GM20000 (cell line): ENCODE results near the gene PDZRN4.

Experiments
- DNase-seq: peaks from one replicate; pipeline ENCODE4 v3.0.0; 2012; ENCODE audit warnings: low spot score
- TF ChIP-seq, protein P1 (sequence below): IDR thresholded peaks from 2 replicates; pipeline ENCODE4 v1.5.1; 2012; ENCODE audit warnings: mild to moderate bottlenecking, control low read depth; ENCODE audit errors: extremely low read depth, missing control alignments

Gene PDZRN4

GRCh38 chr12:41362931-41363330 lies 174.8 kb downstream of the PDZRN4 start:
- DNase-seq, result no peak
- TF ChIP-seq, protein P1, sequence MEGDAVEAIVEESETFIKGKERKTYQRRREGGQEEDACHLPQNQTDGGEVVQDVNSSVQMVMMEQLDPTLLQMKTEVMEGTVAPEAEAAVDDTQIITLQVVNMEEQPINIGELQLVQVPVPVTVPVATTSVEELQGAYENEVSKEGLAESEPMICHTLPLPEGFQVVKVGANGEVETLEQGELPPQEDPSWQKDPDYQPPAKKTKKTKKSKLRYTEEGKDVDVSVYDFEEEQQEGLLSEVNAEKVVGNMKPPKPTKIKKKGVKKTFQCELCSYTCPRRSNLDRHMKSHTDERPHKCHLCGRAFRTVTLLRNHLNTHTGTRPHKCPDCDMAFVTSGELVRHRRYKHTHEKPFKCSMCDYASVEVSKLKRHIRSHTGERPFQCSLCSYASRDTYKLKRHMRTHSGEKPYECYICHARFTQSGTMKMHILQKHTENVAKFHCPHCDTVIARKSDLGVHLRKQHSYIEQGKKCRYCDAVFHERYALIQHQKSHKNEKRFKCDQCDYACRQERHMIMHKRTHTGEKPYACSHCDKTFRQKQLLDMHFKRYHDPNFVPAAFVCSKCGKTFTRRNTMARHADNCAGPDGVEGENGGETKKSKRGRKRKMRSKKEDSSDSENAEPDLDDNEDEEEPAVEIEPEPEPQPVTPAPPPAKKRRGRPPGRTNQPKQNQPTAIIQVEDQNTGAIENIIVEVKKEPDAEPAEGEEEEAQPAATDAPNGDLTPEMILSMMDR, result no peak

GRCh38 chr12:41364211-41364610 lies 176.1 kb downstream of the PDZRN4 start:
- no peak for DNase-seq
- TF ChIP-seq, protein P1, result no peak

DNA sequence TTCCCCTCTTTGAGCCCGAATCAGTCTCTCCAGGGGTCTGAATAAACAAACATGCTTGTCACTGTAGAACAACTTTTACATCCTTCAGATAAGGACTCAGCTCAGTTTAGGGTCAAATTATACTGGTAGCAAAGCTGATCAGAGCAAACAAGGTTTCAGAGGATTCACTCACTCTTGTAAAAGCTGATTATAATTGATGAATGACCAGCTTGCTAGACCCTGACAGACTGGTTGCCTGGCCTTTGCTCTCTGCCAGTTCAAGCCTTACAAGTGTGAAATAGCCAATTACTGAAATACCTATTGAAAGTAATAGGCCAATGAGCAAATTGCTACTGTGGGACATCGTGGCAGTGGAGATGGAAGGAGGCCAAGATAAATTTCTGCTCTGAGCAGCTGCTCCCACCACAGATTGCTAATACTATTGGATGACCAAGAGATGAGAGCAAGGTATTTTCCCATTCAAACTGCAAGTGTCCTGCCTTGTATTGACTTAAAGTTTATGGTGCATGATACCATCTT lies 177.6 kb downstream of the PDZRN4 start:
- TF ChIP-seq, protein P1, result no peak
- DNase-seq, result no peak

DNA sequence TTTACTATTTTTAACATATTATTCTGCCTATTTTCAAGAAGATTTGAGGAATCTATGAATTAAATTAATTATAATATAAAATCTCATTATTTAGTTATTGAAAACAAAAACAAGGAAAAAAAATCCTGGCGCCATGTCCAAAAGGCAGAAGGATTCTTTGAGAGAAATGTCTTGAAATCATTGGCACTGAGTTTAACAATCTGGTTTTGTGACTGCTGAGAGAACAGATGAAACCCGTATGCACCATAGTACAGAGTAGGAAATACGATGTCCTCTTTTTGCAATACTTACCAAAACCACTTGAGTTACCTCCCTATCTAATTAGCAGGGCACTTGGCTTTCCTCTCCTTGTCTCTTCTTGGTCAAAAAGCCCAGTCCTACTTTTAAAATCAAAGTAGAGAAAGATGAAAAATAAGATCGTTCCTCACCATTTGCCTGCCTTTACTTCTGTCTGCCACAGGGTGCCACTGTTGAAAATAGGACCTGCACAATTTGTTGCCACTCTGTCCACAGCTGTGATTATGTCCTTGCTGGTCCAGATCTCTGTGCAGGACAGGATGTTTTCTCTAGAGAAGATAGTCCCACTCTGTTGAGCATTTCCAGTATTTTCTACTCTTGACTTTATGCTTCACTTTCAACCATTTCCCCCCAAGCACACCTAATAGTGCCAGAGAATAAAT lies 179.7 kb downstream of the PDZRN4 start:
- TF ChIP-seq, protein P1, result peak; percentile 13
- DNase-seq, result no peak

DNA sequence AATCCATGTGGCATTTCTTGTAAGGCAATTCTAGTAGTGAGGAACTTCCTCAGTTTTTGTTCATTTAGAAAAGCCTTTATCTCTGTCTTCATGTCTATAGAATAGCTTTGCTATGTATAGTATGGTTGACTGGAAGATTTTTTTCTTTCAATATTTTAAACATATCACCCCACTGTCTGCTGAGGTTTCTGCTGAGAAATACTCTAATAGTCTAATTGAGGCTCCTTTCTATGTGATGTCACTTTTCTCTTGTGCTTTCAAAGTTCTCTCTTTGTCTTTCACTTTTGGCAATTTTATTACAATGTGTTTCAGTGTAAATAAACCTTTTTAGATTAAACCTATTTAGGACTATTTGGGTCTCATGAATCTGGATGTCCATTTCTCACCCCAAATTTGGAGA lies 192.8 kb downstream of the PDZRN4 start:
- DNase-seq, result no peak
- TF ChIP-seq, protein P1, result no peak

DNA sequence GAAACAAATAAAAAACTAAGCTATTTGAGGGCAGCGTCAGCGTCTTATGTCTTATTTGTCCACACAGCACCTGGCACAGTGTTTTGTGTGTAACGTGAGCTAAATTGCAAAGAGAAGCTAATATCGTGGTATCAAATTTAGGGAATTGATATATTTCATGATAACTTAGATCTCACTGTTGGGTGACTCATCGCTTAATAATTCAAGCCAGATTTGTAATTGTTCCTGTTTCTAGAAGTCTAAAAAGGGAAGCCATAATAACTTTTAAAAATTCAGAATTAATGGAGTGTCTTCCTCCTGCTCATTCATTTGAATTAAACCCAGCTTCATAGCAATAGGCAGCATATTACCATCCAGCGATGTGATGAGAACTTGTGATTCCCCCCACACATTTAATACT lies 214.7 kb downstream of the PDZRN4 start:
- TF ChIP-seq, protein P1, result no peak
- no peak for DNase-seq

GRCh38 chr12:41407232-41407799 lies 219.2 kb downstream of the PDZRN4 start:
- no peak for DNase-seq
- TF ChIP-seq, protein P1, result no peak
